ENCODE data around the gene PRELID3B. TPM values are rescaled to one million over a fixed set of nuclear protein-coding genes. Genes with fewer than 3 reads are reported as not detected.

The PRELID3B gene
- total and polyA plus RNA-seq, 2 of the 13 experiments (the other 11 are each of a cell fraction or from before 2014, with no cell fraction given), result 23.3 to 42.6 TPM

DNA sequence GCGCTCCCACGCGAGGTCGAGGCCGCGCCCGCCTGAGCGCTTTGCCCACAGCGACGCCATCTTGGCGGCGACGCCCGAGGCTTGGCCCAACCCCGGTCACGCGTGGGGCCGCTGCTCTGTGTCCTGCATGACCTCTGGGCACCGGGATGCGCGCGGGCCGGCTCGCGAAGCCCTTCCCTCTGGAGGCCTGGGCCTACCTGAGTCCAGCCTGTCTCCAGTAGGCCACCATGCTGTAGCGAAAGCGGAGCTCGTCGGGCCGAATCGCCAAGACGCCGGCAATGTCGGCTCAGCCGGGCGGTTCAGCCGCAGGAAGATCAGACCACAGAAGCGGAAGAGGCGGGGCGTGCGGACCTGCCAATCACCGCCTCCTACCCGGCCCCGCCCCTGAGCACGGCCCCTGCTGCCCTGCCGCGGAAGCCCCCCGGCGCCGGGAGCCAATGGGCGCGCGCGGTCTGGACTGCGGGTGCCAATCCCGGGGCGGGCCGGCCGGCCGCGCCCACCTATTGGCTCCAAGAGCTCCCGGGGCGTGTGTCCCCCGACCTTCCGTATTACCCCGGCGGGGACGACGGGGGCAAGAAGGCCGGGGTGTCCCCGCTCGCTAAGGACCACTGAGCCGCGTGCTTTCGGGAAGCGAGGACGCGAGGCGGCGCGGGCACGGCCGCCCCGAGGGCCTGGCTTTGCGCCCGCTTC, 10.4 kb downstream of the PRELID3B start, which contains the start of gene ATP5F1E (continued):
- TF ChIP-seq, protein P1, sequence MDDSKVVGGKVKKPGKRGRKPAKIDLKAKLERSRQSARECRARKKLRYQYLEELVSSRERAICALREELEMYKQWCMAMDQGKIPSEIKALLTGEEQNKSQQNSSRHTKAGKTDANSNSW (CRISPR knock-in tag; IDR thresholded peaks at IDR 0.05; ENCODE audit: borderline replicate concordance), result peak; percentile 58
- TF ChIP-seq PCBP2 (optimal IDR thresholded peaks at IDR 0.05; ENCODE audit: low read depth, low read length, poor library complexity, severe bottlenecking) (no peak), CEBPB (IDR thresholded peaks at IDR 0.05; ENCODE audit: borderline replicate concordance, low read depth, low read length) (no peak), ZNF367 (CRISPR knock-in tag; IDR thresholded peaks at IDR 0.05; ENCODE audit: borderline replicate concordance) (peak; percentile 59; the same call in 1 of the 2 replicates), GFI1 (CRISPR knock-in tag; IDR thresholded peaks at IDR 0.05; ENCODE audit: borderline replicate concordance) (peak; percentile 84; the same call in 1 of the 2 replicates), MIER3 (CRISPR knock-in tag; IDR thresholded peaks at IDR 0.05; ENCODE audit: borderline replicate concordance) (peak; percentile 86), HDAC1 (CRISPR knock-in tag; IDR thresholded peaks at IDR 0.05) (peak; percentile 98), ZNF569 (CRISPR knock-in tag; IDR thresholded peaks at IDR 0.05; ENCODE audit: borderline replicate concordance) (no peak), AHR (CRISPR knock-in tag; IDR thresholded peaks at IDR 0.05) (peak; percentile 97; the same call in 1 of the 2 replicates), ZSCAN20 (CRISPR knock-in tag; IDR thresholded peaks at IDR 0.05; ENCODE audit: borderline replicate concordance) (peak; percentile 94), KDM4B (CRISPR knock-in tag; IDR thresholded peaks at IDR 0.05) (peak; percentile 89), ONECUT2 (CRISPR knock-in tag; IDR thresholded peaks at IDR 0.05) (peak; percentile 44), HOXA5 (CRISPR knock-in tag; IDR thresholded peaks at IDR 0.05) (peak; percentile 84)
- TF ChIP-seq, protein P2, sequence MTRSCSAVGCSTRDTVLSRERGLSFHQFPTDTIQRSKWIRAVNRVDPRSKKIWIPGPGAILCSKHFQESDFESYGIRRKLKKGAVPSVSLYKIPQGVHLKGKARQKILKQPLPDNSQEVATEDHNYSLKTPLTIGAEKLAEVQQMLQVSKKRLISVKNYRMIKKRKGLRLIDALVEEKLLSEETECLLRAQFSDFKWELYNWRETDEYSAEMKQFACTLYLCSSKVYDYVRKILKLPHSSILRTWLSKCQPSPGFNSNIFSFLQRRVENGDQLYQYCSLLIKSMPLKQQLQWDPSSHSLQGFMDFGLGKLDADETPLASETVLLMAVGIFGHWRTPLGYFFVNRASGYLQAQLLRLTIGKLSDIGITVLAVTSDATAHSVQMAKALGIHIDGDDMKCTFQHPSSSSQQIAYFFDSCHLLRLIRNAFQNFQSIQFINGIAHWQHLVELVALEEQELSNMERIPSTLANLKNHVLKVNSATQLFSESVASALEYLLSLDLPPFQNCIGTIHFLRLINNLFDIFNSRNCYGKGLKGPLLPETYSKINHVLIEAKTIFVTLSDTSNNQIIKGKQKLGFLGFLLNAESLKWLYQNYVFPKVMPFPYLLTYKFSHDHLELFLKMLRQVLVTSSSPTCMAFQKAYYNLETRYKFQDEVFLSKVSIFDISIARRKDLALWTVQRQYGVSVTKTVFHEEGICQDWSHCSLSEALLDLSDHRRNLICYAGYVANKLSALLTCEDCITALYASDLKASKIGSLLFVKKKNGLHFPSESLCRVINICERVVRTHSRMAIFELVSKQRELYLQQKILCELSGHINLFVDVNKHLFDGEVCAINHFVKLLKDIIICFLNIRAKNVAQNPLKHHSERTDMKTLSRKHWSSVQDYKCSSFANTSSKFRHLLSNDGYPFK (CRISPR knock-in tag; IDR thresholded peaks at IDR 0.05; ENCODE audit: borderline replicate concordance), result peak; percentile 96
- TF ChIP-seq, protein P3, sequence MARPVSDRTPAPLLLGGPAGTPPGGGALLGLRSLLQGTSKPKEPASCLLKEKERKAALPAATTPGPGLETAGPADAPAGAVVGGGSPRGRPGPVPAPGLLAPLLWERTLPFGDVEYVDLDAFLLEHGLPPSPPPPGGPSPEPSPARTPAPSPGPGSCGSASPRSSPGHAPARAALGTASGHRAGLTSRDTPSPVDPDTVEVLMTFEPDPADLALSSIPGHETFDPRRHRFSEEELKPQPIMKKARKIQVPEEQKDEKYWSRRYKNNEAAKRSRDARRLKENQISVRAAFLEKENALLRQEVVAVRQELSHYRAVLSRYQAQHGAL (CRISPR knock-in tag; IDR thresholded peaks at IDR 0.05; ENCODE audit: not compliant biosample characterization), result no peak
- TF ChIP-seq, protein P4, sequence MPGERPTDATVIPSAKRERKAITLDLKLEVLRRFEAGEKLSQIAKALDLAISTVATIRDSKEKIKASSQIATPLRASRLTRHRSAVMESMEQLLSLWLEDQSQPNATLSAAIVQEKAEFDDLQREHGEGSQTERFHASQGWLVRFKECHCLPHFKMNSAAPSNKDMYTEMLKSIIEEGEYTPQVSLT (CRISPR knock-in tag; IDR thresholded peaks at IDR 0.05; ENCODE audit: borderline replicate concordance, low read depth), result no peak; the same call in 1 of the 2 replicates
- TF ChIP-seq, protein P5, sequence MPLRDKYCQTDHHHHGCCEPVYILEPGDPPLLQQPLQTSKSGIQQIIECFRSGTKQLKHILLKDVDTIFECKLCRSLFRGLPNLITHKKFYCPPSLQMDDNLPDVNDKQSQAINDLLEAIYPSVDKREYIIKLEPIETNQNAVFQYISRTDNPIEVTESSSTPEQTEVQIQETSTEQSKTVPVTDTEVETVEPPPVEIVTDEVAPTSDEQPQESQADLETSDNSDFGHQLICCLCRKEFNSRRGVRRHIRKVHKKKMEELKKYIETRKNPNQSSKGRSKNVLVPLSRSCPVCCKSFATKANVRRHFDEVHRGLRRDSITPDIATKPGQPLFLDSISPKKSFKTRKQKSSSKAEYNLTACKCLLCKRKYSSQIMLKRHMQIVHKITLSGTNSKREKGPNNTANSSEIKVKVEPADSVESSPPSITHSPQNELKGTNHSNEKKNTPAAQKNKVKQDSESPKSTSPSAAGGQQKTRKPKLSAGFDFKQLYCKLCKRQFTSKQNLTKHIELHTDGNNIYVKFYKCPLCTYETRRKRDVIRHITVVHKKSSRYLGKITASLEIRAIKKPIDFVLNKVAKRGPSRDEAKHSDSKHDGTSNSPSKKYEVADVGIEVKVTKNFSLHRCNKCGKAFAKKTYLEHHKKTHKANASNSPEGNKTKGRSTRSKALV (CRISPR knock-in tag; IDR thresholded peaks at IDR 0.05), result peak; percentile 18
- TF ChIP-seq, protein P6, sequence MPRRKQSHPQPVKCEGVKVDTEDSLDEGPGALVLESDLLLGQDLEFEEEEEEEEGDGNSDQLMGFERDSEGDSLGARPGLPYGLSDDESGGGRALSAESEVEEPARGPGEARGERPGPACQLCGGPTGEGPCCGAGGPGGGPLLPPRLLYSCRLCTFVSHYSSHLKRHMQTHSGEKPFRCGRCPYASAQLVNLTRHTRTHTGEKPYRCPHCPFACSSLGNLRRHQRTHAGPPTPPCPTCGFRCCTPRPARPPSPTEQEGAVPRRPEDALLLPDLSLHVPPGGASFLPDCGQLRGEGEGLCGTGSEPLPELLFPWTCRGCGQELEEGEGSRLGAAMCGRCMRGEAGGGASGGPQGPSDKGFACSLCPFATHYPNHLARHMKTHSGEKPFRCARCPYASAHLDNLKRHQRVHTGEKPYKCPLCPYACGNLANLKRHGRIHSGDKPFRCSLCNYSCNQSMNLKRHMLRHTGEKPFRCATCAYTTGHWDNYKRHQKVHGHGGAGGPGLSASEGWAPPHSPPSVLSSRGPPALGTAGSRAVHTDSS (CRISPR knock-in tag; conservative IDR thresholded peaks at IDR 0.05), result no peak

Data from HepG2 (cell line).